NCI-H1105 (cell line): Measurements from ENCODE around the gene EMSY.

ENCODE experiments used
- DNase-seq: peaks from one replicate; lab custom pipeline; 2025; lab: John Stamatoyannopoulos, UW

EMSY gene

GRCh38 chr11:76515494-76515893 lies 70.7 kb downstream of the EMSY start:
- no peak for DNase-seq

GRCh38 chr11:76523147-76523546 lies 78.3 kb downstream of the EMSY start:
- peak; percentile 10 for DNase-seq

DNA sequence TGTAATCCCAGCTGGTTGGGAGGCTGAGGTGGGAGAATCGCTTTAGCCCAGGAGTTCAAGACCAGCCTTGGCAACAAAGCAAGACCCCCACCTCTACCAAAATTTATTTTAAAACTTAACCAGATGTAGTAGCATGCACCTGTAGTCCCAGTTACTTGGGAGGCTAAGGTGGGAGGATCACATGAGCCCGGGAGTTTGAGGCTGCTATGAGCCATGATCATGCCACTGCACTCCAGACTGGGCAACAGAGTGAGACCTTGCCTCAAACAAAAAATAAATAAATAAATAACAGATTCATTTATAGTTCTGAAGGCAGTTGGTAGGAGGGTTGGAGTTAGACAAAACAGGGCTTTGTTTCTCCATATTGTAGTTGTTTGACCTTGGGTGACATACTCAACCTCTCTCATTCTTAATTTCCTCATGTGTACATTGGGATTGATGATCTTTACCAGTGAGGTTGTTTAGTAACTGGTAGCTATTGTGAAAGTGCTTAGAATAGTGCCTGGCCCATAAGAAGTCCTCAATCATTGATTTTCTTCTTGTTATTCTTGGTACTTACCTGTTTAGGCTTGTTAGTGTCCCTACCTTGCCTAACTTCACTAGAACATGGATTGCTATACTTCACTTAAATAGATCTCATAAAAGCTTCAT lies 79.1 kb downstream of the EMSY start:
- DNase-seq = no peak

DNA sequence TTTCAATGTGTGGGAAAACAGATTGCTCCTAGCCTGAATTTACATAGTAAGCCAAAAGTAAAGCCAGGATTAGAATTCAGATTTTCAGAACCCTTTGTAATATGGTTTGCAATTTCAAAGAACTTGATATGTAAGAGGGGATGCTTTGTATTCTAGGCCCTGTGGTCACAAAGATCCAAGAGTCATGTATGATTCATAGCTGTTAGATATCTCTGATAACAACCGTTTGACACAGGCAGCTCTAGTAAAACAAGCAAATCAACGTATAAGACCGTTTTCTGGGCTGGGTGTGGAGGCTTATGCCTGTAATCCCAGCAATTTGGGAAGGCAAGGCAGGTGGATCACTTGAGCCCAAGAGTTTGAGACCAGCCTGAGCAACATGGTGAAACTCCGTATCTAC lies 79.6 kb downstream of the EMSY start:
- no peak for DNase-seq

- no peak for DNase-seq
Observed at GRCh38 chr11:76524919-76525318, 80.1 kb downstream of the EMSY start.

- DNase-seq = no peak
Observed at GRCh38 chr11:76526878-76527277, 82.1 kb downstream of the EMSY start.

DNA sequence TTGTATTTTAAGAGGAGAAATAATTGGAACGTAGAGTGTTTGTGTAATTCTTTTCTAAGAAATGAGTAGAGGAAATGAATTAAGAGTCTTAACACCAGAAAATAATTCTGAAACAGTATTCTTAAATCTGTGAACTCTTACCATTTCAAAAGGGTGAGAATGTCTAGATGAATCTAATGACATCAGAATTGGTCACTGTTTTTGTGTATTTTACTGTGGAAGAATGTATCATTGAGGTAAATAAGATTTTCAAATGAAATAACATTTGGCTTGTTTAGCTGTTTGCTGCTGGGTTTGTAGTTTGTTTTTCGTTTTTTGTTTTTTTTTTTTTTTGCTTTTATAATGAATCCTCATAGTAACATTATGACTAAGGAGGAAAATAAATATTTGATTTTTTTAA lies 97.6 kb downstream of the EMSY start:
- DNase-seq = no peak

- no peak for DNase-seq
Observed at GRCh38 chr11:76543006-76543703, 98.3 kb downstream of the EMSY start.

GRCh38 chr11:76550781-76551180 lies 106.0 kb downstream of the EMSY start:
- no peak for DNase-seq

- no peak for DNase-seq
Observed at GRCh38 chr11:76551400-76551799, 106.6 kb downstream of the EMSY start.

GRCh38 chr11:76552987-76553386 lies 108.2 kb downstream of the EMSY start:
- DNase-seq = no peak

- DNase-seq = no peak
Observed at GRCh38 chr11:76553554-76554476, 109.0 kb downstream of the EMSY start.

- no peak for DNase-seq
Observed at GRCh38 chr11:76554767-76555166, 109.9 kb downstream of the EMSY start.

GRCh38 chr11:76557466-76557865 lies 112.6 kb downstream of the EMSY start:
- DNase-seq = no peak

DNA sequence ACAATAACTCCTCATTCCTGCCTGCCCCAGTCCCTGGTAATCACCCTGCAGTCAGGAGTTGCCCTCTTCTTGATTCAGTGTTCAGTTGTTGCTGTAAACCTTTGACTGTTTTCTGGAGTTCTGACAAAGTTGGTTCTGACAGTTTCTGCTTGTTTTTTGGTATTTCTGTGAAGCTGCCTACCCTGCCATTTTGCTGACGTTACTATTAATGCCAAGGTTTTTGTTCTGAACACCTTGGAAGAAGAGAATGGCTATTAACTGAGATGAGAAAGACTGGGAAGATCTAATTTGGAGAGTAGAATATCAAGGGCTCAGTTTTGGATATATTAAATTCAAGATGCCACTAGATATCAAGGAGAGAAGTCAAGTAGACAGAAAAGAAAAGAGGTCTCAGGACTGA lies 113.7 kb downstream of the EMSY start:
- no peak for DNase-seq

- DNase-seq = no peak
Observed at GRCh38 chr11:76558891-76559290, 114.1 kb downstream of the EMSY start.

DNA sequence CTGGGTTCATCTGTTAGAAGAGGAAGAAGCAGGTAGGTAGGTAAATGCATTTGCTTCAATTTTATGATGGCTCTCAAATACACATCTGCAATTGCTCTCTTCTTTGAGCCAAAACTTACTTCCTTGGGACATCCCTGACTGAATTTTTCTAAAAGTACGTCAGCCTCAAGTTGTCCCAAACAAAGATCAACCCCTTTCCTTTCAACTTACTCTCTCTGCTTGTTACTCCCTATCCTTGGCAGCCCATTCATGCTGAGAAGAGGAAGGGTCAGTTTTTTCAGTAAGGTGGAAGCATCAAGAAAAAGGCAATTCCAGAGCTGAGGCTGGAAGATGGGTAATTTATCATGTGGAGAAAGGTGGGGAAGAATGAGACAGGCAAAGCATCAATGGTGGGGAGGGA lies 114.5 kb downstream of the EMSY start:
- DNase-seq = no peak

DNA sequence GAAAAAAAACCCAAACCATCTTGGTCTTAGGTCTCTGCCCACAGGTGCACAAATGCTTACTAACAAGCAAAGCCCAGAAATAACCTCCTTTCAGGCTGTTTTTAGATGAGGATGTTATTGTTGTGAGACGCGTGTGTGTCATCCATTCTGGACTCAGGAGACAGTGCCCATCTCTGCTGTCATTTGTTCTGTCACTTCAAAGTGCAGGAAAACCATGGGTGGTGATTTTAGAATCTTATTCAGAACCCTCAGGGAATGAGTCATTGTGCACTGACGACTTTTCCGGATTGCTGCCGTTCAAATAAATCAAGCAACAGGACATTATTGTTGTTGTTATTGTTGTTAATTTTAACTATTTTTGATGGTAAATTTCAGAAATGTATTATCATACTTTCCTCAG lies 115.4 kb downstream of the EMSY start:
- DNase-seq = no peak

DNA sequence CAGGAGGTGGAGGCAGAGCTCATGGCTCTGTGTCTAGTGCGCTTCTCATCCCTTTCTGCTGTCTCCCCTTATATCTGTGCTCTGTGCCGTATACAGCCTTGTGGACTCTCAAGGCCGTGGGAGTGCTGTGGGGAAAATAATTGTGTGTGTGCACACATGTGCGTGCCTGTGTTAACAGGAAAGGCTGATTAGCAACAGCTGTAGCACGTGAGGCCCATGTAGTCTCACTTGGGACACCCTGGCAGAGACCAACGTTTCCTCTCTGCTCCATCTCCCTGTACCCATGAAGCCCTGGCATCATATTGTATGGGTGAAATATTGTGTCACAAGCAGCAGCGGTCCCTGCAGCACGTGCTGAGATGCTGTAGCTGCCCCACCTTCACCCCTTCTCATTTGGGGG lies 116.4 kb downstream of the EMSY start:
- no peak for DNase-seq

DNA sequence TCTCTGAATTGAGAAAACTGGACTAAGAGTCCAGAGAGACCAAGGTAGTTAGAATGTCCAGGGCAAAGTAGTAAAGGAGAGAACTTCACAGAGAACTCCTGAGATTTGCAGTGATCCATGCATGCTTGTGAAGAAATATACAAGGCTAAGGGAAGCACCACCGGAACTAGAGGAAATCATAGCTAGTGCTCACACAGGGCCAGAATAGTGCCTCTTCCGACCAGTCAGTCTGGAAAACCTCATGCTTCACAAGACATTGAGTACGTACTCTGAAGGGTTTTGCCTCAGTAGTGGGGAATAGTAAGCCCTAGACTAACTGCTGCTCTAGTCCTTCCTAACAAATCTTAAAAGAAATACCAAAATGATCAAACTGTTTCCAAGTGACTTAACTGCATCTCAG lies 117.7 kb downstream of the EMSY start:
- no peak for DNase-seq

GRCh38 chr11:76564364-76564763 lies 119.5 kb downstream of the EMSY start:
- DNase-seq = no peak

- DNase-seq = no peak
Observed at GRCh38 chr11:76566811-76567210, 122.0 kb downstream of the EMSY start.

GRCh38 chr11:76567261-76567660 lies 122.4 kb downstream of the EMSY start:
- DNase-seq = no peak
